ENCODE results near the gene CBX8. TPM values are rescaled to one million over a fixed set of nuclear protein-coding genes. Genes with fewer than 3 reads are reported as not detected.
A peak's percentile ranks its signal among the peaks of the same experiment; 100 is the strongest.

Gene CBX8
- total and polyA plus RNA-seq, 2 of the 13 experiments (the other 11 are each of a cell fraction or from before 2014, with no cell fraction given), result 0.34 to 12.6 TPM

DNA sequence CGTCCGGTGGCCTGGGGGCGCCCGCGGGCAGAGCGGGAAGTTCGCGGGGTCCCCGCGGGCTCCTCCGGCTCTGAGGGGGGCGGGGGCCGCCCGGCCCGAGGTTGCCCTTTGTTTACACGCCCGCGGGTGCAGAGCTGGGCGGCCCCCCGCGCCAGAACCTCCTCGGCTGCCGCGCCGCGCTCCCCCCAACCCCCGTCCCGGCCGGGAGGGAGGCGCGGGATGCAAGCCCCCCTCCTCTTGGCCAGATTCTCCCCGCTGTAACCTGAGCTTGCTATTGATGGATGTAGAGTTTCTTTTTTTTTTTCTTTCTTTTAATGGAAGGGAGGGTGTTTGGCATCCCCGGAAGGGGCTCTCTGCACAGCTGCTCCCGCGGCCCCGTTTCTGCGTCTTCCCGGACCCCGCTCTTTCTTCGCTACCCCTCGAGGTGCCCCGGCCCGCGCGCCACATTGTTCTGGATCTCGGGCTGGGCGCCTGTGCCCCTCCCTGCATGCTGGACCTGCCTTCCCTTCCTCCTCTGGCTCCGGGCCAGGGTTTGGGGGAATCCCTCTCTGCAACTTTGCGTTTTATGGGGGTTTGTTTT, 18.3 kb downstream of the CBX8 start (continued):
- no peak for TF ChIP-seq ZNF260 (CRISPR knock-in tag; IDR thresholded peaks at IDR 0.05; ENCODE audit: borderline replicate concordance, low read depth)
- no peak for TF ChIP-seq DR1 (CRISPR knock-in tag; IDR thresholded peaks at IDR 0.05)
- TF ChIP-seq, protein P1, sequence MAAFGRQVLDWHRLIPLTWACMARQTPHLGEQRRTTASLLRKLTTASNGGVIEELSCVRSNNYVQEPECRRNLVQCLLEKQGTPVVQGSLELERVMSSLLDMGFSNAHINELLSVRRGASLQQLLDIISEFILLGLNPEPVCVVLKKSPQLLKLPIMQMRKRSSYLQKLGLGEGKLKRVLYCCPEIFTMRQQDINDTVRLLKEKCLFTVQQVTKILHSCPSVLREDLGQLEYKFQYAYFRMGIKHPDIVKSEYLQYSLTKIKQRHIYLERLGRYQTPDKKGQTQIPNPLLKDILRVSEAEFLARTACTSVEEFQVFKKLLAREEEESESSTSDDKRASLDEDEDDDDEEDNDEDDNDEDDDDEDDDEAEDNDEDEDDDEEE (CRISPR knock-in tag; IDR thresholded peaks at IDR 0.05), result peak; percentile 80
- TF ChIP-seq, protein P2, sequence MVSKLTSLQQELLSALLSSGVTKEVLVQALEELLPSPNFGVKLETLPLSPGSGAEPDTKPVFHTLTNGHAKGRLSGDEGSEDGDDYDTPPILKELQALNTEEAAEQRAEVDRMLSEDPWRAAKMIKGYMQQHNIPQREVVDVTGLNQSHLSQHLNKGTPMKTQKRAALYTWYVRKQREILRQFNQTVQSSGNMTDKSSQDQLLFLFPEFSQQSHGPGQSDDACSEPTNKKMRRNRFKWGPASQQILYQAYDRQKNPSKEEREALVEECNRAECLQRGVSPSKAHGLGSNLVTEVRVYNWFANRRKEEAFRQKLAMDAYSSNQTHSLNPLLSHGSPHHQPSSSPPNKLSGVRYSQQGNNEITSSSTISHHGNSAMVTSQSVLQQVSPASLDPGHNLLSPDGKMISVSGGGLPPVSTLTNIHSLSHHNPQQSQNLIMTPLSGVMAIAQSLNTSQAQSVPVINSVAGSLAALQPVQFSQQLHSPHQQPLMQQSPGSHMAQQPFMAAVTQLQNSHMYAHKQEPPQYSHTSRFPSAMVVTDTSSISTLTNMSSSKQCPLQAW (CRISPR knock-in tag; IDR thresholded peaks at IDR 0.05), result no peak
- TF ChIP-seq SIX1 (CRISPR knock-in tag; IDR thresholded peaks at IDR 0.05; ENCODE audit: borderline replicate concordance), result 0 out of 2 replicates have a peak, but pooled peaks have one; percentile 44
- TF ChIP-seq MYC (CRISPR knock-in tag; IDR thresholded peaks at IDR 0.05; ENCODE audit: borderline replicate concordance), result peak; percentile 26; the same call in 1 of the 2 replicates
- TF ChIP-seq MYNN (CRISPR knock-in tag; IDR thresholded peaks at IDR 0.05; ENCODE audit: low read depth), result no peak
- TF ChIP-seq KLF9 (CRISPR knock-in tag; IDR thresholded peaks at IDR 0.05; ENCODE audit: low read depth), result no peak
- TF ChIP-seq HIVEP1 (CRISPR knock-in tag; IDR thresholded peaks at IDR 0.05), result peak; percentile 41; the same call in 1 of the 2 replicates
- no peak for TF ChIP-seq MEIS2 (CRISPR knock-in tag; IDR thresholded peaks at IDR 0.05)
- TF ChIP-seq ZBTB3 (CRISPR knock-in tag; IDR thresholded peaks at IDR 0.05; ENCODE audit: borderline replicate concordance, low read depth), result no peak
- 0 out of 2 replicates have a peak, but pooled peaks have one; percentile 25 for TF ChIP-seq SMAD3 (CRISPR knock-in tag; IDR thresholded peaks at IDR 0.05)
- TF ChIP-seq MAZ (IDR thresholded peaks at IDR 0.05; ENCODE audit: borderline replicate concordance, low read depth, low read length), result no peak; the same call in 1 of the 2 replicates
- peak; percentile 49 for TF ChIP-seq MAZ (CRISPR knock-in tag; IDR thresholded peaks at IDR 0.05; ENCODE audit: low read depth)
- TF ChIP-seq SALL2 (CRISPR knock-in tag; IDR thresholded peaks at IDR 0.05), result peak; percentile 72; the same call in 1 of the 2 replicates
- TF ChIP-seq MEF2D (CRISPR knock-in tag; IDR thresholded peaks at IDR 0.05), result no peak
- TF ChIP-seq, protein P3, sequence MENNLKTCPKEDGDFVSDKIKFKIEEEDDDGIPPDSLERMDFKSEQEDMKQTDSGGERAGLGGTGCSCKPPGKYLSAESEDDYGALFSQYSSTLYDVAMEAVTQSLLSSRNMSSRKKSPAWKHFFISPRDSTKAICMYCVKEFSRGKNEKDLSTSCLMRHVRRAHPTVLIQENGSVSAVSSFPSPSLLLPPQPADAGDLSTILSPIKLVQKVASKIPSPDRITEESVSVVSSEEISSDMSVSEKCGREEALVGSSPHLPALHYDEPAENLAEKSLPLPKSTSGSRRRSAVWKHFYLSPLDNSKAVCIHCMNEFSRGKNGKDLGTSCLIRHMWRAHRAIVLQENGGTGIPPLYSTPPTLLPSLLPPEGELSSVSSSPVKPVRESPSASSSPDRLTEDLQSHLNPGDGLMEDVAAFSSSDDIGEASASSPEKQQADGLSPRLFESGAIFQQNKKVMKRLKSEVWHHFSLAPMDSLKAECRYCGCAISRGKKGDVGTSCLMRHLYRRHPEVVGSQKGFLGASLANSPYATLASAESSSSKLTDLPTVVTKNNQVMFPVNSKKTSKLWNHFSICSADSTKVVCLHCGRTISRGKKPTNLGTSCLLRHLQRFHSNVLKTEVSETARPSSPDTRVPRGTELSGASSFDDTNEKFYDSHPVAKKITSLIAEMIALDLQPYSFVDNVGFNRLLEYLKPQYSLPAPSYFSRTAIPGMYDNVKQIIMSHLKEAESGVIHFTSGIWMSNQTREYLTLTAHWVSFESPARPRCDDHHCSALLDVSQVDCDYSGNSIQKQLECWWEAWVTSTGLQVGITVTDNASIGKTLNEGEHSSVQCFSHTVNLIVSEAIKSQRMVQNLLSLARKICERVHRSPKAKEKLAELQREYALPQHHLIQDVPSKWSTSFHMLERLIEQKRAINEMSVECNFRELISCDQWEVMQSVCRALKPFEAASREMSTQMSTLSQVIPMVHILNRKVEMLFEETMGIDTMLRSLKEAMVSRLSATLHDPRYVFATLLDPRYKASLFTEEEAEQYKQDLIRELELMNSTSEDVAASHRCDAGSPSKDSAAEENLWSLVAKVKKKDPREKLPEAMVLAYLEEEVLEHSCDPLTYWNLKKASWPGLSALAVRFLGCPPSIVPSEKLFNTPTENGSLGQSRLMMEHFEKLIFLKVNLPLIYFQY (CRISPR knock-in tag; IDR thresholded peaks at IDR 0.05; ENCODE audit: borderline replicate concordance), result no peak
- no peak for TF ChIP-seq ATAD3A (CRISPR knock-in tag; IDR thresholded peaks at IDR 0.05)
- no peak for TF ChIP-seq ZNF138 (CRISPR knock-in tag; IDR thresholded peaks at IDR 0.05; ENCODE audit: low read depth)
- peak; percentile 56 for TF ChIP-seq AGO1 (IDR thresholded peaks at IDR 0.05; ENCODE audit: low read depth, low read length, poor library complexity, severe bottlenecking)
- TF ChIP-seq ZNF703 (CRISPR knock-in tag; IDR thresholded peaks at IDR 0.05; ENCODE audit: borderline replicate concordance), result no peak
- TF ChIP-seq ZNF335 (CRISPR knock-in tag; IDR thresholded peaks at IDR 0.05), result no peak
- 0 out of 2 replicates have a peak, but pooled peaks have one; percentile 14 for TF ChIP-seq HNRNPL (IDR thresholded peaks at IDR 0.05; ENCODE audit: low read depth, low read length)
- peak; percentile 27; the same call in 1 of the 2 replicates for TF ChIP-seq ZNF446 (CRISPR knock-in tag; IDR thresholded peaks at IDR 0.05)
- 0 out of 2 replicates have a peak, but pooled peaks have one; percentile 8 for TF ChIP-seq ZNF263 (CRISPR knock-in tag; IDR thresholded peaks at IDR 0.05)

Data from HepG2 (cell line).